Measurements from ENCODE around the gene YDJC. TPM values are rescaled to one million over a fixed set of nuclear protein-coding genes. Genes with fewer than 3 reads are reported as not detected.

Gene YDJC
- total and polyA plus RNA-seq, 9 of the 15 experiments (the other 6 are each of a cell fraction or from before 2014, with no cell fraction given): 13.5 to 871 (median 164) TPM

- no peak for TF ChIP-seq FOXA3 (CRISPR knock-in tag; conservative IDR thresholded peaks at IDR 0.05 in 1 of 2, IDR thresholded peaks at IDR 0.05 in 1 of 2)
- peak; percentile 65; the same call in 1 of the 2 replicates for TF ChIP-seq ZNF384 (IDR thresholded peaks at IDR 0.05; ENCODE audit: low read depth, low read length)
- peak; percentile 32 for TF ChIP-seq CHD2 (IDR thresholded peaks at IDR 0.05; ENCODE audit: low read depth, low read length)
- TF ChIP-seq EP300 (IDR thresholded peaks at IDR 0.05; ENCODE audit: low read length): 0 out of 2 replicates have a peak, but pooled peaks have one; percentile 0
- TF ChIP-seq, protein P1, sequence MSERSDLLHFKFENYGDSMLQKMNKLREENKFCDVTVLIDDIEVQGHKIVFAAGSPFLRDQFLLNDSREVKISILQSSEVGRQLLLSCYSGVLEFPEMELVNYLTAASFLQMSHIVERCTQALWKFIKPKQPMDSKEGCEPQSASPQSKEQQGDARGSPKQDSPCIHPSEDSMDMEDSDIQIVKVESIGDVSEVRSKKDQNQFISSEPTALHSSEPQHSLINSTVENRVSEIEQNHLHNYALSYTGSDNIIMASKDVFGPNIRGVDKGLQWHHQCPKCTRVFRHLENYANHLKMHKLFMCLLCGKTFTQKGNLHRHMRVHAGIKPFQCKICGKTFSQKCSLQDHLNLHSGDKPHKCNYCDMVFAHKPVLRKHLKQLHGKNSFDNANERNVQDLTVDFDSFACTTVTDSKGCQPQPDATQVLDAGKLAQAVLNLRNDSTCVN (CRISPR knock-in tag; IDR thresholded peaks at IDR 0.05): no peak
- no peak for TF ChIP-seq STAG1 (CRISPR knock-in tag; IDR thresholded peaks at IDR 0.05; ENCODE audit: borderline replicate concordance)
- TF ChIP-seq ZEB2 (IDR thresholded peaks at IDR 0.05): no peak
- TF ChIP-seq POLR2AphosphoS2 (IDR thresholded peaks at IDR 0.05; ENCODE audit: low read length): peak; percentile 95
- no peak for TF ChIP-seq NFIC (IDR thresholded peaks at IDR 0.05)
- TF ChIP-seq, protein P2, sequence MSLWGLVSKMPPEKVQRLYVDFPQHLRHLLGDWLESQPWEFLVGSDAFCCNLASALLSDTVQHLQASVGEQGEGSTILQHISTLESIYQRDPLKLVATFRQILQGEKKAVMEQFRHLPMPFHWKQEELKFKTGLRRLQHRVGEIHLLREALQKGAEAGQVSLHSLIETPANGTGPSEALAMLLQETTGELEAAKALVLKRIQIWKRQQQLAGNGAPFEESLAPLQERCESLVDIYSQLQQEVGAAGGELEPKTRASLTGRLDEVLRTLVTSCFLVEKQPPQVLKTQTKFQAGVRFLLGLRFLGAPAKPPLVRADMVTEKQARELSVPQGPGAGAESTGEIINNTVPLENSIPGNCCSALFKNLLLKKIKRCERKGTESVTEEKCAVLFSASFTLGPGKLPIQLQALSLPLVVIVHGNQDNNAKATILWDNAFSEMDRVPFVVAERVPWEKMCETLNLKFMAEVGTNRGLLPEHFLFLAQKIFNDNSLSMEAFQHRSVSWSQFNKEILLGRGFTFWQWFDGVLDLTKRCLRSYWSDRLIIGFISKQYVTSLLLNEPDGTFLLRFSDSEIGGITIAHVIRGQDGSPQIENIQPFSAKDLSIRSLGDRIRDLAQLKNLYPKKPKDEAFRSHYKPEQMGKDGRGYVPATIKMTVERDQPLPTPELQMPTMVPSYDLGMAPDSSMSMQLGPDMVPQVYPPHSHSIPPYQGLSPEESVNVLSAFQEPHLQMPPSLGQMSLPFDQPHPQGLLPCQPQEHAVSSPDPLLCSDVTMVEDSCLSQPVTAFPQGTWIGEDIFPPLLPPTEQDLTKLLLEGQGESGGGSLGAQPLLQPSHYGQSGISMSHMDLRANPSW (CRISPR knock-in tag; IDR thresholded peaks at IDR 0.05): peak; percentile 93
- no peak for TF ChIP-seq SAFB2 (IDR thresholded peaks at IDR 0.05; ENCODE audit: borderline replicate concordance, low read depth, low read length, severe bottlenecking)
- TF ChIP-seq POU5F1 (IDR thresholded peaks at IDR 0.05; ENCODE audit: borderline replicate concordance, low read depth, low read length, partially characterized antibody): no peak
- TF ChIP-seq, protein P3, sequence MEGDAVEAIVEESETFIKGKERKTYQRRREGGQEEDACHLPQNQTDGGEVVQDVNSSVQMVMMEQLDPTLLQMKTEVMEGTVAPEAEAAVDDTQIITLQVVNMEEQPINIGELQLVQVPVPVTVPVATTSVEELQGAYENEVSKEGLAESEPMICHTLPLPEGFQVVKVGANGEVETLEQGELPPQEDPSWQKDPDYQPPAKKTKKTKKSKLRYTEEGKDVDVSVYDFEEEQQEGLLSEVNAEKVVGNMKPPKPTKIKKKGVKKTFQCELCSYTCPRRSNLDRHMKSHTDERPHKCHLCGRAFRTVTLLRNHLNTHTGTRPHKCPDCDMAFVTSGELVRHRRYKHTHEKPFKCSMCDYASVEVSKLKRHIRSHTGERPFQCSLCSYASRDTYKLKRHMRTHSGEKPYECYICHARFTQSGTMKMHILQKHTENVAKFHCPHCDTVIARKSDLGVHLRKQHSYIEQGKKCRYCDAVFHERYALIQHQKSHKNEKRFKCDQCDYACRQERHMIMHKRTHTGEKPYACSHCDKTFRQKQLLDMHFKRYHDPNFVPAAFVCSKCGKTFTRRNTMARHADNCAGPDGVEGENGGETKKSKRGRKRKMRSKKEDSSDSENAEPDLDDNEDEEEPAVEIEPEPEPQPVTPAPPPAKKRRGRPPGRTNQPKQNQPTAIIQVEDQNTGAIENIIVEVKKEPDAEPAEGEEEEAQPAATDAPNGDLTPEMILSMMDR (IDR thresholded peaks at IDR 0.05 in 2 of 3, conservative IDR thresholded peaks at IDR 0.05 in 1 of 3; ENCODE audit: insufficient read depth in 2 of 3, low read depth in 1 of 3, low read length in 3 of 3): no peak
- no peak for TF ChIP-seq SREBF1 (IDR thresholded peaks at IDR 0.05; ENCODE audit: borderline replicate concordance, low read depth, low read length)
- no peak for TF ChIP-seq ZKSCAN8 (CRISPR knock-in tag; IDR thresholded peaks at IDR 0.05)
- TF ChIP-seq ZNF121 (CRISPR knock-in tag; conservative IDR thresholded peaks at IDR 0.05): no peak
- TF ChIP-seq PCBP2 (IDR thresholded peaks at IDR 0.05; ENCODE audit: low read depth, low read length, poor library complexity, severe bottlenecking): no peak
- TF ChIP-seq, protein P4, sequence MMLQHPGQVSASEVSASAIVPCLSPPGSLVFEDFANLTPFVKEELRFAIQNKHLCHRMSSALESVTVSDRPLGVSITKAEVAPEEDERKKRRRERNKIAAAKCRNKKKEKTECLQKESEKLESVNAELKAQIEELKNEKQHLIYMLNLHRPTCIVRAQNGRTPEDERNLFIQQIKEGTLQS (IDR thresholded peaks at IDR 0.05): no peak
- TF ChIP-seq, protein P4 (CRISPR knock-in tag; conservative IDR thresholded peaks at IDR 0.05): peak; percentile 64; the same call in 1 of the 2 replicates
- 0 out of 2 replicates have a peak, but pooled peaks have one; percentile 8 for TF ChIP-seq SMC3 (conservative IDR thresholded peaks at IDR 0.05; ENCODE audit: insufficient read depth, low read depth, low read length)
Measured at GRCh38 chr22:21624880-21625791, 4.7 kb downstream of the YDJC start (continued).

Measured in K562 (cell line).